Endothelial cell of umbilical vein (primary cell): ENCODE results near the gene ANO6. TPM values are rescaled to one million over a fixed set of nuclear protein-coding genes. Genes with fewer than 3 reads are reported as not detected.

Experiments used
- BruUV-seq: library from RNA; stranded (reverse); fragments of 400-500 nt; replicated peaks from 2 replicates; lab custom pipeline; 2021; lab: Mats Ljungman, UMichigan
- CTCF ChIA-PET: fragments of 300-600, 350-600 bp; sonication (Branson Sonifier 250); formaldehyde crosslinking; loops from one replicate; lab custom pipeline; 2021; ENCODE audit warnings: antibody characterized with exemption, inconsistent platforms; lab: Charles Lee
- POLR2A ChIA-PET: fragments of 300-600, 350-600 bp; sonication (Branson Sonifier 250); formaldehyde crosslinking; loops from one replicate; lab custom pipeline; 2021; ENCODE audit warnings: antibody characterized with exemption, inconsistent platforms; lab: Charles Lee
- DNase-seq: peaks from one replicate; pipeline ENCODE4 v3.0.0-alpha.2; 2011; ENCODE audit warnings: low read depth, low spot score
- FAIRE-seq: peaks from 2 replicates; lab custom pipeline; 2011; peaks lifted over from hg19 to GRCh38; lab: Jason Lieb, UNC
- H2AFZ ChIP-seq: 2 replicates; pipeline ENCODE4 v1.6.0; 2012; ENCODE audit warnings: low read depth, low read length, control low read depth, inconsistent platforms
- H3K27ac ChIP-seq: 2 replicates; pipeline ENCODE4 v1.5.1; 2011; ENCODE audit warnings: low read depth, mild to moderate bottlenecking, control low read depth, low read length, moderate library complexity; ENCODE audit not compliant: insufficient read depth
- H3K27me3 ChIP-seq, 2 experiments: 2 replicates each; pipeline versions ENCODE4 v1.6.0 to v1.6.1; 2011; ENCODE audit warnings: low read length in 2 of 2, mixed read lengths in 1 of 2; ENCODE audit not compliant: control insufficient read depth in 2 of 2, insufficient read depth in 2 of 2
- H3K36me3 ChIP-seq, 2 experiments: 2 replicates in 1 of 2; 3 replicates in 1 of 2; pipeline ENCODE4 v1.5.1; 2011; ENCODE audit warnings: low read length in 2 of 2, mild to moderate bottlenecking in 1 of 2, moderate library complexity in 1 of 2; ENCODE audit not compliant: control insufficient read depth in 2 of 2, insufficient read depth in 2 of 2; ENCODE audit errors: extremely low read depth in 1 of 2
- H3K4me1 ChIP-seq: 3 replicates; pipeline ENCODE4 v1.5.1; 2011; ENCODE audit warnings: mild to moderate bottlenecking, low read length; ENCODE audit not compliant: control insufficient read depth, insufficient read depth; ENCODE audit errors: extremely low read depth
- H3K4me2 ChIP-seq: 2 replicates; pipeline ENCODE4 v1.6.1; 2011; ENCODE audit warnings: low read length, control low read depth, mixed read lengths; ENCODE audit not compliant: insufficient read depth
- H3K4me3 ChIP-seq, 3 experiments: fragments of 200-600 bp in 1 of 3; sonication (generic), shearing (Covaris generic) in 1 of 3; replicated peaks in 1 of 3; 2 replicates each; pipeline ENCODE4 v1.5.1; 2011 to 2016; ENCODE audit warnings: control low read depth in 3 of 3, low read length in 3 of 3, mild to moderate bottlenecking in 2 of 3, inconsistent platforms in 1 of 3, low read depth in 1 of 3, moderate library complexity in 1 of 3; ENCODE audit not compliant: insufficient read depth in 1 of 3
- H3K79me2 ChIP-seq: 2 replicates; pipeline ENCODE4 v1.6.0; 2012; ENCODE audit warnings: low read length, inconsistent platforms; ENCODE audit not compliant: control insufficient read depth, insufficient read depth
- H3K9ac ChIP-seq: replicated peaks from 2 replicates; pipeline ENCODE3; 2011; ENCODE audit warnings: low read length, control low read depth; ENCODE audit not compliant: insufficient read depth; ENCODE audit errors: extremely low read depth
- H3K9me1 ChIP-seq: replicated peaks from 3 replicates; pipeline ENCODE4 v1.6.0; 2011; ENCODE audit warnings: mild to moderate bottlenecking, low read length; ENCODE audit not compliant: control insufficient read depth, insufficient read depth; ENCODE audit errors: extremely low read depth
- H3K9me3 ChIP-seq: replicated peaks from 2 replicates; pipeline ENCODE4 v1.5.1; 2012; ENCODE audit warnings: low read length, inconsistent platforms; ENCODE audit not compliant: control insufficient read depth, insufficient read depth
- H4K20me1 ChIP-seq: replicated peaks from 2 replicates; pipeline ENCODE3; 2011; ENCODE audit warnings: mild to moderate bottlenecking, low read length; ENCODE audit not compliant: control insufficient read depth, insufficient read depth; ENCODE audit errors: extremely low read depth
- EZH2 ChIP-seq: IDR thresholded peaks from 2 replicates; pipeline ENCODE4 v1.6.1; 2012; ENCODE audit warnings: borderline replicate concordance, low read depth, mild to moderate bottlenecking, moderate library complexity, low read length, inconsistent platforms; ENCODE audit not compliant: severe bottlenecking
- FOS ChIP-seq: IDR thresholded peaks from 2 replicates; pipeline ENCODE4 v1.6.1; 2011; ENCODE audit warnings: mild to moderate bottlenecking, low read length, moderate library complexity, borderline replicate concordance; ENCODE audit not compliant: insufficient read depth
- GATA2 ChIP-seq: IDR thresholded peaks from 2 replicates; pipeline ENCODE4 v1.7.0; 2011; ENCODE audit warnings: low read depth, mild to moderate bottlenecking, moderate library complexity, mixed read lengths, low read length; ENCODE audit not compliant: insufficient read length, insufficient read depth
- JUN ChIP-seq: IDR thresholded peaks from 2 replicates; pipeline ENCODE4 v1.6.1; 2011; ENCODE audit warnings: borderline replicate concordance, low read depth; ENCODE audit not compliant: insufficient read length, insufficient read depth
- MAX ChIP-seq: IDR thresholded peaks from 2 replicates; pipeline ENCODE4 v1.6.1; 2011; ENCODE audit not compliant: insufficient read depth, insufficient read length
- MYC ChIP-seq: IDR thresholded peaks from one replicate; pipeline ENCODE4 v1.6.1; 2011; ENCODE audit warnings: mild to moderate bottlenecking, low read depth, low read length
- POLR2A ChIP-seq: IDR thresholded peaks from 2 replicates; pipeline ENCODE4 v1.6.1; 2012; ENCODE audit warnings: low read depth, mild to moderate bottlenecking, control low read depth, low read length
- POLR2AphosphoS5 ChIP-seq: IDR thresholded peaks from 2 replicates; pipeline ENCODE4 v1.6.1; 2012; ENCODE audit warnings: low read depth, mild to moderate bottlenecking, control low read depth, low read length, moderate library complexity; ENCODE audit not compliant: insufficient read depth
- dilution Hi-C: fragments of 300-500 bp; cut with MboI; formaldehyde crosslinking; loops from one replicate; pipeline ENCODE4 v1.15.0; 2019; ENCODE audit warnings: low sequenced_read_pairs; ENCODE audit not compliant: extremely low pct_ligation_motif_present
- intact Hi-C: fragments of 100-400 bp; cut with micrococcal nuclease; formaldehyde crosslinking; loops from one replicate; pipeline ENCODE4 v1.10.0; 2022
- polyA plus RNA-seq, 4 experiments: library from polyadenylated mRNA; depleted of rRNA in 3 of 4; stranded (reverse) in 3 of 4; unstranded in 1 of 4; fragments of >200 nt; gene quantifications; 2 replicates each; pipeline versions ENCODE4 v1.2.1 to v1.2.3, GENCODE V29; 2011 to 2012; ENCODE audit warnings: missing spikeins in 1 of 4
- total RNA-seq: library from RNA; stranded (reverse); gene quantifications from 2 replicates; pipeline ENCODE4 v1.2.3, GENCODE V29; 2021
- TF ChIP-seq, protein P1 (sequence below), 2 donors: IDR thresholded peaks; 1 replicate in 1 of 2; 2 replicates in 1 of 2; pipeline ENCODE4 v1.5.1; 2011; ENCODE audit warnings: low read length in 2 of 2, mild to moderate bottlenecking in 2 of 2, moderate library complexity in 2 of 2, control low read depth in 1 of 2, inconsistent platforms in 1 of 2, low read depth in 1 of 2; ENCODE audit not compliant: insufficient read depth in 1 of 2; ENCODE audit errors: extremely low read depth in 1 of 2

Gene ANO6
- total and polyA plus RNA-seq, 2 donors (not counting 3 experiments of a cell fraction or from before 2014, with no cell fraction given): 21.3 to 67.6 TPM

DNA sequence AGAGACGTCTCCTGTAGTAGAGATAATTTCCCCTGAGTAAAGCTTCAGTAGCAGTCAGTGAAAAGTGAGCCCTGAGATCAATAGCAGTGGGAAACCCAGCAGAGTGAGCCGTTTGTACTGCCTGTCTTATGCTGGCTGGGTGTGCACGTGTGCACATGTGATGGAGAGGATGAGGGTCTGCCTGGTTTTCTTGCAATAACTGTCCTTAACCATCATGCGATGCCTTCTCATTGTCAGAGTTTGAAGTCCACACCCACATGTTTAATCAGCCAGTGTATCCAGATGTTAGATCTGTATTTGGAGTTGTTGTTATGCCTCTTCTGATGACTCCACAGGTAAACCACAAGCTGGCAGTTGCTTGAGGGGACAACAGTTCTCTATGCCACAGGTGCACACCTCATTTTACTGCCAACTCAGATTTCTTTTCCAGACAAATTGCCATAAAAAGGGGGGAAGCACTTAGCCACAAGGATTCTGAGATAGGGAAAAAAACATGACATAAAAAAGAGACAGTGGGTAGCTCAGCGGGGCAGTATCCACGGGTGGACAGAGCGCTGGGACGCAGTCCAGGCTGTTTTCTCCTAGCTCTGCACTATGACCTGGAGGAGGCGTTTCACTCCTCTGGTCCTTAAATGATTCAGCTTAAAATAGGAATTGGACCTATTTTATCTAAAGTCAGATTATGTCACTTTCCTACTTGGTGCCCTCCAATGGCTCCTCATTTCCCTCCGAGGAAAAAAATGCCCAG lies 192.3 kb downstream of the ANO6 start:
- no peaks in the 10 kb centered on the region for H3K79me2 ChIP-seq
- FAIRE-seq (no peak), DNase-seq (no peak)
- no peak overlapping the region for H3K9ac ChIP-seq
- no peak overlapping the region for H3K27ac ChIP-seq
- peaks cover 8 to 20% of the 10 kb centered on the region in 2 experiments for H3K36me3 ChIP-seq
- dilution Hi-C loops: no loop called here
- no peaks in the 10 kb centered on the region for H3K27me3 ChIP-seq
- no peaks in the 10 kb centered on the region for H3K9me1 ChIP-seq
- no TSS peak for BruUV-seq
- H3K4me3 ChIP-seq: no peak overlapping the region
- ChIA-PET POLR2A (no interaction called here), CTCF (interaction anchor here (1.0 kb wide), 1 partner anchor 20 kb away, joined by 3 read pairs; no protein-coding TSS in a partner anchor)
- no peaks in the 10 kb centered on the region for H3K9me3 ChIP-seq
- TF ChIP-seq GATA2 (no peak), EZH2 (no peak), POLR2A (no peak), MAX (no peak), POLR2AphosphoS5 (no peak), MYC (no peak)
- no peak overlapping the region for H3K4me2 ChIP-seq
- H4K20me1 ChIP-seq: no peaks in the 10 kb centered on the region
- H3K4me1 ChIP-seq: no peaks in the 10 kb centered on the region
- intact Hi-C loops: no loop called here
- H2AFZ ChIP-seq: no peak overlapping the region

GRCh38 chr12:45408729-45409114 lies 192.8 kb downstream of the ANO6 start:
- peaks cover 6 to 17% of the 10 kb centered on the region in 2 experiments for H3K36me3 ChIP-seq
- intact Hi-C loops (no loop called here), dilution Hi-C loops (no loop called here)
- ChIA-PET POLR2A (interaction anchor here (0.6 kb wide), 1 partner anchor 43 kb away, joined by 3 read pairs; no protein-coding TSS in a partner anchor), CTCF (interaction anchor here (1.0 kb wide), 1 partner anchor 21 kb away, joined by 3 read pairs; no protein-coding TSS in a partner anchor)
- H3K9me3 ChIP-seq: no peaks in the 10 kb centered on the region
- no peak overlapping the region for H3K9ac ChIP-seq
- TF ChIP-seq GATA2 (no peak), POLR2AphosphoS5 (no peak), FOS (no peak), POLR2A (no peak), EZH2 (no peak), MAX (no peak), MYC (no peak), JUN (no peak)
- TF ChIP-seq, protein P1, sequence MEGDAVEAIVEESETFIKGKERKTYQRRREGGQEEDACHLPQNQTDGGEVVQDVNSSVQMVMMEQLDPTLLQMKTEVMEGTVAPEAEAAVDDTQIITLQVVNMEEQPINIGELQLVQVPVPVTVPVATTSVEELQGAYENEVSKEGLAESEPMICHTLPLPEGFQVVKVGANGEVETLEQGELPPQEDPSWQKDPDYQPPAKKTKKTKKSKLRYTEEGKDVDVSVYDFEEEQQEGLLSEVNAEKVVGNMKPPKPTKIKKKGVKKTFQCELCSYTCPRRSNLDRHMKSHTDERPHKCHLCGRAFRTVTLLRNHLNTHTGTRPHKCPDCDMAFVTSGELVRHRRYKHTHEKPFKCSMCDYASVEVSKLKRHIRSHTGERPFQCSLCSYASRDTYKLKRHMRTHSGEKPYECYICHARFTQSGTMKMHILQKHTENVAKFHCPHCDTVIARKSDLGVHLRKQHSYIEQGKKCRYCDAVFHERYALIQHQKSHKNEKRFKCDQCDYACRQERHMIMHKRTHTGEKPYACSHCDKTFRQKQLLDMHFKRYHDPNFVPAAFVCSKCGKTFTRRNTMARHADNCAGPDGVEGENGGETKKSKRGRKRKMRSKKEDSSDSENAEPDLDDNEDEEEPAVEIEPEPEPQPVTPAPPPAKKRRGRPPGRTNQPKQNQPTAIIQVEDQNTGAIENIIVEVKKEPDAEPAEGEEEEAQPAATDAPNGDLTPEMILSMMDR (IDR thresholded peaks at IDR 0.05; ENCODE audit: extremely low read depth in 1 of 2, insufficient read depth in 1 of 2, low read depth in 1 of 2, low read length in 2 of 2): no peak
- no peaks in the 10 kb centered on the region for H4K20me1 ChIP-seq
- H3K9me1 ChIP-seq: no peaks in the 10 kb centered on the region
- FAIRE-seq: peak; percentile 33
- no peaks in the 10 kb centered on the region for H3K79me2 ChIP-seq
- H3K4me2 ChIP-seq: no peak overlapping the region
- H3K27me3 ChIP-seq: no peaks in the 10 kb centered on the region
- no TSS peak for BruUV-seq
- H3K27ac ChIP-seq: no peak overlapping the region
- no peak for DNase-seq
- no peak overlapping the region for H2AFZ ChIP-seq
- H3K4me1 ChIP-seq: no peaks in the 10 kb centered on the region
- no peak overlapping the region for H3K4me3 ChIP-seq
